K562 (cell line): Measurements from ENCODE around the gene MATN4. TPM values are rescaled to one million over a fixed set of nuclear protein-coding genes. Genes with fewer than 3 reads are reported as not detected.

ENCODE experiments used
- CEBPG ChIP-seq, 3 experiments: fragments of 200-800 bp in 1 of 3; sonication (Bioruptor generic) in 1 of 3; sonication (generic) in 1 of 3; formaldehyde crosslinking in 1 of 3; IDR thresholded peaks in 2 of 3; conservative IDR thresholded peaks in 1 of 3; 2 replicates each; pipeline versions ENCODE4 v1.6.1 to v1.8.0; 2016 to 2022; ENCODE audit warnings: missing compliant biosample characterization in 2 of 3, missing genetic modification characterization in 2 of 3, mild to moderate bottlenecking in 1 of 3, missing genetic modification reagents in 1 of 3
- DMBX1 ChIP-seq: fragments of 250-450 bp; sonication (Bioruptor Pico); IDR thresholded peaks from 2 replicates; pipeline ENCODE4 v1.8.0; 2022; ENCODE audit warnings: inconsistent platforms, mild to moderate bottlenecking, moderate library complexity, borderline replicate concordance
- GABPA ChIP-seq: fragments of 200-800 bp; sonication (Bioruptor generic); conservative IDR thresholded peaks from 2 replicates; pipeline ENCODE4 v1.6.1; 2016; ENCODE audit warnings: low read depth, missing genetic modification characterization, missing compliant biosample characterization
- OTX1 ChIP-seq: fragments of 450-650 bp; formaldehyde crosslinking; IDR thresholded peaks from 2 replicates; pipeline ENCODE4 v1.4.0; 2022; ENCODE audit warnings: mild to moderate bottlenecking
- PHF20 ChIP-seq: fragments of 450-650 bp; IDR thresholded peaks from 2 replicates; pipeline ENCODE4 v1.6.1; 2018; ENCODE audit not compliant: partially characterized antibody
- RAD21 ChIP-seq, 2 experiments: fragments of 250-450 bp in 1 of 2; fragments of 450-650 bp in 1 of 2; sonication (Bioruptor Pico) in 1 of 2; formaldehyde crosslinking in 1 of 2; IDR thresholded peaks in 1 of 2; conservative IDR thresholded peaks in 1 of 2; 2 replicates each; pipeline versions ENCODE4 v1.4.0 to v1.8.0; 2020 to 2022; ENCODE audit warnings: mild to moderate bottlenecking in 2 of 2, moderate library complexity in 1 of 2
- RB1 ChIP-seq: fragments of 450-650 bp; IDR thresholded peaks from 2 replicates; pipeline ENCODE4 v1.6.1; 2017; ENCODE audit warnings: low read depth, mild to moderate bottlenecking
- RCOR1 ChIP-seq, 2 experiments: IDR thresholded peaks; 2 replicates each; pipeline ENCODE4 v1.6.1; 2012; ENCODE audit warnings: low read depth in 2 of 2, low read length in 2 of 2, borderline replicate concordance in 1 of 2, improper control_type of control experiment in 1 of 2
- SIRT6 ChIP-seq: IDR thresholded peaks from one replicate; pipeline ENCODE4 v1.6.1; 2012; ENCODE audit warnings: low read depth, mild to moderate bottlenecking, control low read depth, inconsistent platforms, low read length, moderate library complexity
- YY1 ChIP-seq, 3 experiments: IDR thresholded peaks; 2 replicates each; pipeline ENCODE4 v1.6.1; 2011; ENCODE audit warnings: low read length in 2 of 3, mild to moderate bottlenecking in 2 of 3, moderate library complexity in 2 of 3, borderline replicate concordance in 1 of 3, control low read depth in 1 of 3, low read depth in 1 of 3; ENCODE audit not compliant: insufficient read depth in 3 of 3, insufficient replicate concordance in 2 of 3, control insufficient read depth in 1 of 3, insufficient read length in 1 of 3; ENCODE audit errors: extremely low read depth in 1 of 3
- ZNF174 ChIP-seq: fragments of 250-450 bp; sonication (Bioruptor Pico); IDR thresholded peaks from 2 replicates; pipeline ENCODE4 v1.4.0; 2020; ENCODE audit warnings: mild to moderate bottlenecking
- ZNF263 ChIP-seq: sonication (generic); formaldehyde crosslinking; IDR thresholded peaks from 2 replicates; pipeline ENCODE4 v1.8.0; 2022; ENCODE audit warnings: mild to moderate bottlenecking, missing genetic modification reagents, borderline replicate concordance
- ZNF408 ChIP-seq: fragments of 250-450 bp; sonication (Bioruptor Pico); IDR thresholded peaks from 2 replicates; pipeline ENCODE4 v1.4.0; 2020; ENCODE audit warnings: low read depth, mild to moderate bottlenecking, moderate library complexity
- ZNF431 ChIP-seq: sonication (generic); formaldehyde crosslinking; IDR thresholded peaks from 2 replicates; pipeline ENCODE4 v1.8.0; 2022; ENCODE audit warnings: mild to moderate bottlenecking, missing genetic modification reagents
- ZNF586 ChIP-seq: fragments of 450-650 bp; formaldehyde crosslinking; conservative IDR thresholded peaks from 2 replicates; pipeline ENCODE4 v1.4.0; 2020; ENCODE audit warnings: mild to moderate bottlenecking, moderate library complexity
- ZNF699 ChIP-seq: fragments of 250-450 bp; sonication (Bioruptor Pico); IDR thresholded peaks from 2 replicates; pipeline ENCODE4 v1.8.0; 2021; ENCODE audit warnings: mild to moderate bottlenecking, moderate library complexity; ENCODE audit not compliant: insufficient replicate concordance
- ZNF79 ChIP-seq: fragments of 250-450 bp; sonication (Bioruptor Pico); IDR thresholded peaks from 2 replicates; pipeline ENCODE4 v1.4.0; 2020; ENCODE audit warnings: low read depth, mild to moderate bottlenecking, moderate library complexity
- polyA plus RNA-seq, 8 experiments: library from polyadenylated mRNA; depleted of rRNA in 4 of 8; stranded (reverse) in 5 of 8; unstranded in 3 of 8; fragments of >200 nt; fragmentation: Nextera tagmentation in 2 of 8; fragmentation: Illumina TruSeq in 1 of 8; extraction: Ambion mirVana in 2 of 8; extraction: Trizol in 1 of 8; gene quantifications; 2 replicates each; pipeline versions ENCODE4 v1.2.1 to v1.2.3, GENCODE V29; 2011 to 2014; ENCODE audit warnings: inconsistent platforms in 1 of 8, missing spikeins in 1 of 8
- total RNA-seq, 7 experiments: library from RNA; depleted of rRNA in 6 of 7; stranded (reverse); fragments of >200 nt in 6 of 7; fragmentation: Illumina TruSeq in 2 of 7; extraction: Trizol in 2 of 7; gene quantifications; 2 replicates each; pipeline versions ENCODE4 v1.2.1 to v1.2.3, GENCODE V29; 2011 to 2021; ENCODE audit warnings: low replicate concordance in 1 of 7
- TF ChIP-seq, protein P1 (sequence below), 2 experiments: IDR thresholded peaks; 2 replicates each; pipeline ENCODE4 v1.6.1; 2011; ENCODE audit warnings: borderline replicate concordance in 1 of 2, control low read depth in 1 of 2, low read depth in 1 of 2, low read length in 1 of 2, mild to moderate bottlenecking in 1 of 2, mixed read lengths in 1 of 2, moderate library complexity in 1 of 2; ENCODE audit not compliant: insufficient read depth in 1 of 2, insufficient read length in 1 of 2, poor library complexity in 1 of 2, severe bottlenecking in 1 of 2; ENCODE audit errors: extremely low read depth in 1 of 2
- TF ChIP-seq, protein P2 (sequence below): fragments of 450-650 bp; formaldehyde crosslinking; IDR thresholded peaks from 2 replicates; pipeline ENCODE4 v1.4.0; 2022; ENCODE audit warnings: missing genetic modification characterization
- TF ChIP-seq, protein P3 (sequence below): fragments of 450-650 bp; IDR thresholded peaks from 2 replicates; pipeline ENCODE4 v1.6.1; 2016

Gene MATN4
- total and polyA plus RNA-seq, 9 of the 15 experiments (the other 6 are each of a cell fraction or from before 2014, with no cell fraction given), result 0.09 TPM; not detected in 8

DNA sequence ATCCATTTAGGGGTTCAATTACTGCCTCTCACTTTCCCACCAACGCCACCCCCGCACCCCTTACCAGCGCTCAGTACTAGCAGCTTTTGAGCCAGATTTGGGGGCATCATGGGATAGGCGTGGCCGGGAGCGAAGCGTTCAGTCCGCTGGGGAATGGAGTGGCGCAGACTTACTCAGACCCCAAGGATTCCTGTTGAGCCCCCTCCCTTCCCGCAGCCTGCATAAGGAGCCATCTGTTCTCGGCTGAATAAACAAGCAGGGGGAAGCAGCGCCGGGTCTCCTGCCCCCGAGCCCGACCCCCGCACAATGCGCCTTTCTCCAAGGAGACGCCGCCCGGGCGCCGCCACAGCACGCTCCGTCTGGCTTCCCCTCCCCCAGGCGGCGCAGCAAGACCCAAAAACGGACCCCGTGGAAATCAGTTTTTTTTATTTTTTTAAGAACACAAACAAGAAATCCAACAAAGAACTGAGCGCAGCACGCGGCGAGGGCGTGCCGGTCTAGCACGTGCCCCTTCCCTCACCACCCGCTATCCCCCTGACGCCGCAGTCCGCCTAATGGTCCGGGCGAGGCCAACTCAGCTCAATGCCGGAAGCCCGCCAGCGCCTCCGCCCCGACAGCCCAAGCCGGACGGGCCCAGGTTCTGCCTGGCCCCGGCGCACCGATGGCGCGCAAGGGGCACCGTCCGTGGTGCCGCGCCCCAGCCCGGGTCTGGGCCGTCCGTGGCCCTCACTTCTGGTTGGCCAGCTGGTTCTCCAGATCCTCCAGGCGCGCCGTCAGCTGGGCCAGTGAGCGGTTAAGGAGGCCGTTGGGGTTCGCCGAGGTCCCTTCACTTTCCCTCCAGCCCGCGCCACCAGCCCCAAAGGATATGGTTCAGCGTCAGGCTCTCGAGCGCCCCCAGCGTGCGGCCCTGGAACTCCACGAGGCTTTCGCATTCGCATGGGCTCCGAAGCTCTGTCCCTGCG, 14.8 kb downstream of the MATN4 start (continued):
- TF ChIP-seq, protein P1, sequence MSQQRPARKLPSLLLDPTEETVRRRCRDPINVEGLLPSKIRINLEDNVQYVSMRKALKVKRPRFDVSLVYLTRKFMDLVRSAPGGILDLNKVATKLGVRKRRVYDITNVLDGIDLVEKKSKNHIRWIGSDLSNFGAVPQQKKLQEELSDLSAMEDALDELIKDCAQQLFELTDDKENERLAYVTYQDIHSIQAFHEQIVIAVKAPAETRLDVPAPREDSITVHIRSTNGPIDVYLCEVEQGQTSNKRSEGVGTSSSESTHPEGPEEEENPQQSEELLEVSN (IDR thresholded peaks at IDR 0.05; ENCODE audit: borderline replicate concordance in 1 of 2, extremely low read depth in 1 of 2, insufficient read depth in 1 of 2, insufficient read length in 1 of 2, low read depth in 1 of 2, low read length in 1 of 2, poor library complexity in 1 of 2, severe bottlenecking in 1 of 2), result peak; percentile 79 to 86
- TF ChIP-seq ZNF431 (CRISPR knock-in tag), result no peak
- TF ChIP-seq RB1, result no peak; the same call in 1 of the 2 replicates
- TF ChIP-seq CEBPG (CRISPR knock-in tag; IDR thresholded peaks at IDR 0.05), result no peak
- no peak for TF ChIP-seq CEBPG (tag; conservative IDR thresholded peaks at IDR 0.05 in 1 of 2, IDR thresholded peaks at IDR 0.05 in 1 of 2)
- TF ChIP-seq ZNF174 (CRISPR knock-in tag), result no peak
- no peak for TF ChIP-seq DMBX1 (CRISPR knock-in tag)
- no peak for TF ChIP-seq OTX1 (CRISPR knock-in tag)
- peak in 1 of 3 experiments; percentile 27 for TF ChIP-seq YY1 (IDR thresholded peaks at IDR 0.05; ENCODE audit: borderline replicate concordance in 1 of 3, control insufficient read depth in 1 of 3, extremely low read depth in 1 of 3, insufficient read depth in 3 of 3, insufficient read length in 1 of 3, insufficient replicate concordance in 2 of 3, low read depth in 1 of 3, low read length in 2 of 3)
- no peak for TF ChIP-seq SIRT6
- peak in 1 of 2 experiments; percentile 27; a peak in 2 of 4 replicates for TF ChIP-seq RAD21 (CRISPR knock-in tag; conservative IDR thresholded peaks at IDR 0.05 in 1 of 2, IDR thresholded peaks at IDR 0.05 in 1 of 2)
- TF ChIP-seq, protein P2, sequence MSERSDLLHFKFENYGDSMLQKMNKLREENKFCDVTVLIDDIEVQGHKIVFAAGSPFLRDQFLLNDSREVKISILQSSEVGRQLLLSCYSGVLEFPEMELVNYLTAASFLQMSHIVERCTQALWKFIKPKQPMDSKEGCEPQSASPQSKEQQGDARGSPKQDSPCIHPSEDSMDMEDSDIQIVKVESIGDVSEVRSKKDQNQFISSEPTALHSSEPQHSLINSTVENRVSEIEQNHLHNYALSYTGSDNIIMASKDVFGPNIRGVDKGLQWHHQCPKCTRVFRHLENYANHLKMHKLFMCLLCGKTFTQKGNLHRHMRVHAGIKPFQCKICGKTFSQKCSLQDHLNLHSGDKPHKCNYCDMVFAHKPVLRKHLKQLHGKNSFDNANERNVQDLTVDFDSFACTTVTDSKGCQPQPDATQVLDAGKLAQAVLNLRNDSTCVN, result no peak
- TF ChIP-seq RCOR1 (IDR thresholded peaks at IDR 0.05; ENCODE audit: borderline replicate concordance in 1 of 2, low read depth in 2 of 2, low read length in 2 of 2), result no peak
- TF ChIP-seq ZNF408 (CRISPR knock-in tag), result no peak
- no peak for TF ChIP-seq PHF20
- TF ChIP-seq ZNF263 (CRISPR knock-in tag), result no peak
- no peak for TF ChIP-seq GABPA (tag)
- no peak for TF ChIP-seq ZNF699 (CRISPR knock-in tag)
- TF ChIP-seq ZNF79, result no peak
- no peak for TF ChIP-seq ZNF586 (CRISPR knock-in tag)
- TF ChIP-seq, protein P3, sequence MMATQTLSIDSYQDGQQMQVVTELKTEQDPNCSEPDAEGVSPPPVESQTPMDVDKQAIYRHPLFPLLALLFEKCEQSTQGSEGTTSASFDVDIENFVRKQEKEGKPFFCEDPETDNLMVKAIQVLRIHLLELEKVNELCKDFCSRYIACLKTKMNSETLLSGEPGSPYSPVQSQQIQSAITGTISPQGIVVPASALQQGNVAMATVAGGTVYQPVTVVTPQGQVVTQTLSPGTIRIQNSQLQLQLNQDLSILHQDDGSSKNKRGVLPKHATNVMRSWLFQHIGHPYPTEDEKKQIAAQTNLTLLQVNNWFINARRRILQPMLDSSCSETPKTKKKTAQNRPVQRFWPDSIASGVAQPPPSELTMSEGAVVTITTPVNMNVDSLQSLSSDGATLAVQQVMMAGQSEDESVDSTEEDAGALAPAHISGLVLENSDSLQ, result no peak
